ENCODE data around the gene C14orf39.

DNA sequence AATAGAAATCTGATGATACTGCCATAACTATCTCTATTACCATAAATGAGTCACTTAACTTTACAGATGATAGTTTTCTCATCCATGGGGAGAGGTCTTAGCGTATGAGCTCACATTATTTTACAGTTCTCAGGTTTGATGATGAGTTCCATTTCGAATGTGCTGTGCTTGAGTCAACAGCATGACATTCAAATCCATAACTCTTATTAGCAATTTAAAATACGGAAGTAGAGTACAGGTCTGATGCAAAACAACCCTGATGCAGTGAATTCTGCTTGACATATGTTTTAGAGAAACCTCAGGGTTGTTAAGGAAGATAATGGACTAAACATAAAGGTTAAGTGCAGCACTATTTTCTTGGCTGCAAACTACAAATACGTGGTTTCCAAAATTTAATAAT lies 30.0 kb downstream of the C14orf39 start:
- TF ChIP-seq, protein P1, sequence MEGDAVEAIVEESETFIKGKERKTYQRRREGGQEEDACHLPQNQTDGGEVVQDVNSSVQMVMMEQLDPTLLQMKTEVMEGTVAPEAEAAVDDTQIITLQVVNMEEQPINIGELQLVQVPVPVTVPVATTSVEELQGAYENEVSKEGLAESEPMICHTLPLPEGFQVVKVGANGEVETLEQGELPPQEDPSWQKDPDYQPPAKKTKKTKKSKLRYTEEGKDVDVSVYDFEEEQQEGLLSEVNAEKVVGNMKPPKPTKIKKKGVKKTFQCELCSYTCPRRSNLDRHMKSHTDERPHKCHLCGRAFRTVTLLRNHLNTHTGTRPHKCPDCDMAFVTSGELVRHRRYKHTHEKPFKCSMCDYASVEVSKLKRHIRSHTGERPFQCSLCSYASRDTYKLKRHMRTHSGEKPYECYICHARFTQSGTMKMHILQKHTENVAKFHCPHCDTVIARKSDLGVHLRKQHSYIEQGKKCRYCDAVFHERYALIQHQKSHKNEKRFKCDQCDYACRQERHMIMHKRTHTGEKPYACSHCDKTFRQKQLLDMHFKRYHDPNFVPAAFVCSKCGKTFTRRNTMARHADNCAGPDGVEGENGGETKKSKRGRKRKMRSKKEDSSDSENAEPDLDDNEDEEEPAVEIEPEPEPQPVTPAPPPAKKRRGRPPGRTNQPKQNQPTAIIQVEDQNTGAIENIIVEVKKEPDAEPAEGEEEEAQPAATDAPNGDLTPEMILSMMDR (IDR thresholded peaks at IDR 0.05) = no peak
- no peak for TF ChIP-seq POLR2A (IDR thresholded peaks at IDR 0.05)

Data from lower leg skin (tissue), 3 donors.